HG02763 (cell line): Measurements from ENCODE around the gene SELENBP1.

Experiments used
- ATAC-seq: cut with Tn5 transposase; IDR thresholded peaks from one replicate; pipeline ENCODE4 v1.9.1; 2021; ENCODE audit warnings: mild to moderate bottlenecking, moderate library complexity; ENCODE audit not compliant: unreplicated experiment

The SELENBP1 gene

GRCh38 chr1:151346082-151346768 is 26.3 kb downstream of the SELENBP1 start:
- no peak for ATAC-seq

- no peak for ATAC-seq
Observed at GRCh38 chr1:151344291-151344690, 28.2 kb downstream of the SELENBP1 start.

GRCh38 chr1:151343587-151343986 is 28.9 kb downstream of the SELENBP1 start:
- ATAC-seq = no peak

GRCh38 chr1:151342569-151342968 is 29.9 kb downstream of the SELENBP1 start:
- no peak for ATAC-seq

- ATAC-seq = no peak
Observed at GRCh38 chr1:151342021-151342420, 30.5 kb downstream of the SELENBP1 start.

- ATAC-seq = no peak
Observed at GRCh38 chr1:151340870-151341754, 31.4 kb downstream of the SELENBP1 start.

GRCh38 chr1:151336556-151336955 is 35.9 kb downstream of the SELENBP1 start:
- no peak for ATAC-seq

- ATAC-seq = no peak
Observed at GRCh38 chr1:151334822-151335221, 37.7 kb downstream of the SELENBP1 start.

- peak; percentile 18 for ATAC-seq
Observed at GRCh38 chr1:151327903-151328674, 44.4 kb downstream of the SELENBP1 start.

GRCh38 chr1:151327223-151327902 is 45.1 kb downstream of the SELENBP1 start, which contains the start of gene PI4KB:
PI4KB (minus strand) TSS chr1:151327416; CDS start chr1:151316481, 10,935 bp downstream.
- ATAC-seq = peak; percentile 66

GRCh38 chr1:151326619-151327222 is 45.8 kb downstream of the SELENBP1 start:
- peak; percentile 59 for ATAC-seq

GRCh38 chr1:151325646-151326429 is 46.7 kb downstream of the SELENBP1 start:
- ATAC-seq = no peak

GRCh38 chr1:151325231-151325630 is 47.3 kb downstream of the SELENBP1 start:
- ATAC-seq = no peak

GRCh38 chr1:151324390-151324930 is 48.0 kb downstream of the SELENBP1 start:
- no peak for ATAC-seq

- no peak for ATAC-seq
Observed at GRCh38 chr1:151318975-151319374, 53.5 kb downstream of the SELENBP1 start.

- ATAC-seq = no peak
Observed at GRCh38 chr1:151315565-151316235, 56.8 kb downstream of the SELENBP1 start.
